GM18861 (cell line): ENCODE results near the gene PTPRN2.
"Not testable (repeated sequence)": the region's sequence is repeated elsewhere in the genome, so short reads cannot be mapped to it uniquely, and the experiment has no call there.

ENCODE experiments used
- ATAC-seq: cut with Tn5 transposase; IDR thresholded peaks from one replicate; pipeline ENCODE4 v1.9.1; 2021; ENCODE audit not compliant: unreplicated experiment

Gene PTPRN2

DNA sequence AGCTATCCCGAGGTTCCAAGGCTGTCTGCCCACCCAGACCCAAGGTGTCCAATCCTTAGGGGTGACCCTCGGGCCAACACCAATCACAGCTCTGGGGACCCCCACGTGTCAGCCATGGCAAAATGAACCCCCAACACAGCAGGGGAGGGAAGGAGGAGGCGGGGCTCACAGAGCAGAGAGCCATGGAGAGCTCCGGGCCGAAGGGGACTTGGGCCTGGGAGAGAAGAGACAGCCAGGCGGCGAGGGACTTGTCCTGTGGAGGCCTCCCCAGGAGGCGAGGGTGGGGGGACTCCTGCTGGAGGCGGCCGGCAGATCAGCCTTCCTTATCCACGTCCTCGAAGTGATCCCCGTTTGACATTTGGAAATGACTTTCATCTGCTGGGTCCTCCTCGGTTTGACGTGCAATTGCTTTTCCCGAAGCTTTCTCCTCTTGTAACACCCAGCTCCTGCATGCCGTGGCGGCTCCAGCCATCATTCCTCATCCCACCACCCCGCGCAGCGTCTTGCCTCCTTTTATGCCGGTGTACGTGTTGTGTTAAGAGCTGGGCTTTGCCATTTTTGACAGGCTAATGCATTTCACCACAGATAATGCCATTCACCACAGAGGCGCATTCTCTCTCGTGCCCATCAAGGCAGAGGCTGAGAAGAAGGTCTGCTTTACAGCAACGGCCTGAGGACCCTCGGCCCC, 913.5 kb downstream of the PTPRN2 start:
- ATAC-seq = no peak

DNA sequence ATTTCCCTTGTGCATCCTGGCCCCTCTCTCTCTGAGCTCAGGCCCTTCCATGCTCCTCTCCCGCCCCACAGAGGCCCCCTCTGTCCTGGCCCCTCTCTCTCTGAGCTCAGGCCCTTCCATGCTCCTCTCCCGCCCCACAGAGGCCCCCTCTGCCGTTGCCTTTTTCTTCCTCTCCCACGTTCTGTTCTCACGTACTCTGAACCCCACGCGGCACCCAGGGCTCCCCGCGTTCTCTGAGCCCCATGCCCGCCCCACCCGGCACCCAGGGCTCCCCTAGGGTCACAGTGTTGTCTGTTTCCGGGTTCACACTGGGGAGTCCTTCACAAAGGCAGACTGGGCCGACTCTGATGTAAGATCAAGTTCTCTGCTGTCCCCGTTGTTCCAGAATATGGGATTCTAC, 914.0 kb downstream of the PTPRN2 start:
- no peak for ATAC-seq

DNA sequence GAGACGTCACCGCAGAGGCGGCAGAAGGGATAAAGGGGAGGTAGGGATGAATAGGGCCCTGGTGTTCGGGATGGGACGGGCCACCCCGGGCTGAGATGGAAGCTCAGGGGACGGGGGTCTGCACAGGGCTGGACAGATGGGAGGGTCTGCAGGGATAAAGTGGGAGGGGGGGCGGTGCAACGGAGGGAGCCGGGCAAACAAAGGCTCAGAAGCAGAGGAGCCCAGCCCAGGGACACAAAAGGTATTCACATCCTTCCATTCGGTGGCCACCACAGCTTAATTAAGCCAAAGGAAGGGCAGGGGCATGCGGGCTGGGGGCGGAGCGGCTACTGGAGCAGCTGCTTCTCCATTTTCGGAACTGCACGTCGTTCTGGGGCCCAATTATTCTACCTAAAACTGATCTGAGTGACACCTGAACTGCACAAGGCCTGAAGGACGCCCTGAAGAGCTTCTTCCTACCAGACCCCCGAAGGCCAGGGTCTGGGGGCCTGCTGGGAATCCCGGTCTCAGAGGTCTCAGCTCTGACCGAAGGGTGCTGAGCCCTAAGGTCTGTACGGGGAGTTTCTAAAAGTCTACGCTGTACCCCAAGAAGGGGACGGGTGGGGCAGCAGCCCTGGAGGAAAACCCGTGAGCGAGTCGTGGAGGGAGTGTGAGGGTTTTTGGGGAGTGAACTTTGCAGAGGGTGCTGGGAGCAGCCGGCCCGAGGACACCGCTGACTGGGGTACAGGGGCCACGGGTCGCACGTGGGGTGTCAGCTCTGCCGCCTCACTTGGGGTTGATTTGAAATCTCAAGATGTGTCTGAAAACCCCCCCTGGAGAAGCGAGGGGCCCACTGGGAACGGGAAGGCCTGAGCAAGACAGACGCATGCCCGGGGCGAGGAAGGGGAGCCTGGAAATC, 916.0 kb downstream of the PTPRN2 start:
- no peak for ATAC-seq

DNA sequence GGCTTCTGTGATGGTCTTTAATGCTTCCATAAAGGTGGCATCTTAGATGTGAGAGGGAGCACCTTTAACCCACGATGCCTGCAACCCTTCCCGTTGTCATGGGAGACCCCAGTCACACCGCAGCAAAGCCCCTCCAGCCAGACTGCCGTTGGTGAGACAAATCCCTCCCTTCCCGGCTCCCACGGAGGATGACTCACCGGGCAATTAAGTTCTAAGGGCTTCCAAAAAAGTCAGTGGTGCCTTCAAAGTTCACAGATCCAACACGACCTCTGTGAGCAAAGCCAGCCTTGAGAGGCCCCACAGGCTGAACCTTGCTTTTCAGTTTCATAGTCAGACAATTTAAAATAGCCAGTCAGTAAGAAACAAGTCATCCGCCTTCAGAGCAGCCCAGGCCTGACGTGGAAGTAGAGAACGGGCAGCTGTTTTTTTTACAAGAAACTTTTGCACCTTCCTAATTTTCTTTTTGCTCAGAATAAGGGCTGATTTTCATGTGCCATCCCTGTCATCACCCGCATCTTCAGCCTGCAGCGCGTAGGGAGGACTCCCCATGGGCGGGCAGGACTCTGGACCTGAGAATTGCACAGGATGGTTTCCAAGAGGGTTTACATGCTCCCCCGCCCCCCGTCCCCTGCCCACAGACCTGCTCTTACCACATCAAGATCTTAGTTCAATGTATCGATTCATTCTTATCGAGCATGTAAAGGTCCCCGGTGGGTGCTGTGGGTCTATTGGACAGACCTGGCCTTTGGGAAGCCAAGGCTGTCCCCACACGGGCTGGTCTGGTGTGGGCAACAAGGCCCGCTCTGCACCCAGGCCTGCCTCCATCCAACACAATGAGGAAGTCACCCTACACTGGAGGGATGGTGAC, 916.9 kb downstream of the PTPRN2 start:
- no peak for ATAC-seq

DNA sequence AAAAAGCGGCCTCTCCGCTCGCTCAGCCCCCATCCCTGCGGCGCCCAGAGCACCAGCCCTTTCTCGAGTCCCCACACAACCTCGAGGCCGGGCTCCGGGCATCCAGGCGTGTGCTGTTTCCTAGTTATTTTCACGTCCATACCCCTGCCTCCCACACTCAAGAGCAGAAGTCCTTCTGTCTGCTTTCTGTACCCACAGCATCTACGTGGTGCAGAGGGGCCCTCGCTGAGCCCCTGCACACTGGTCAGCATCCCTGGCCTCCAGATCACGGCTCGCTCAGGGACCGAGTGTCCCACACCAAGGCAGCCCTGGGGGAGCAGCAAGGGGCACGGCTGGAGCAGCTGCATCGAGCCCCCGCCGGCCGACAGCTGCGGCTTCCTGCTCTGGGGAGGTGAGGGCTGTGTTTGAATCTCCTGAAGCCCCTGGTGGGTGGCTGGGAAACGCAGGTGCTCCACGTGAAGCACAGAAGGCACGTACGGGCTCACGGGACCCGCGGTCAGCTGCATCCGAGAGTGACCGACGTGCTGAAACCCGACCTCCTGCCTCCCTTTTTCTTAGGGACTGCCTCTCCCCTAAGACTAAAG, 917.8 kb downstream of the PTPRN2 start:
- no peak for ATAC-seq

DNA sequence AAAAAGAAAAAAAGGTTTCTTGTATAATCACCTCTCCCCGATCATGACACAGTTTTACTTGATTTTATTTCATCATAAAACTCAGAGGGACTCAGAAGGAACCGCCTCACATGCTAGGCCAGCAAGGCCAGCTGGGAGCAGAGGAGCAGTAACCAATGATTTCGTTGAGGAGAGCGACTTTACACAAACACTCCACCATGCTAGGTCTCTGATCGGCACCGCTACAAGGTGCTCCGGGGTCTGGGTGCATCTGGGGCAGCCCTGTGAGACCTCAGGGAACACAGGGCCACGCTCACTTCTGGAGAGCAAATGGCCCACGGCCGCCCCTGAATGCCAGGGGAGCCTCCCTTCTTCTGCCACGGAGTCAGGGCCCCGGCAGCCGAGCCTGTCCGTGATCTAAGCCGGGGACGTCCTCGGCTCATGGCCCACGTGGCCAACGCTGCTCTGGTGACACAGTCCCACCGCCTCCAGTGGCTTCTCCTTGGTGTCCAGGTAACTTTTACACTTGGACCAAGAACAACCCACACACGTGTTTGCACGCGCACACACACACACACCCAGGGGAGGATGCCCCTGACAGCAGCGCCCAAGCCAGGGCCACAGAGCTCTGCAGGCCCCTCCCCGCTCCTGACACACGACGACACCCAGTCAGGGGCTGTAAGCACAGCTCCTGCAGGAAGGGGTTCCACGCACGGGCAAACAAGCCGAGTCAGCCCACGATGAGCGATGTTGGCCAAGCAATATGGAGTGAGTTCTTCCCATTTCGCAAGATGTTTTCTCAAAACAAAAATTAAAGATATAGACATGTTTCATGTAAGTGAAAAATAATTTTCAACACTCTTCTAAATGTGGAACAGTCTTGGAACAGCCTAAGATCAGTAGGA, 918.5 kb downstream of the PTPRN2 start:
- no peak for ATAC-seq

DNA sequence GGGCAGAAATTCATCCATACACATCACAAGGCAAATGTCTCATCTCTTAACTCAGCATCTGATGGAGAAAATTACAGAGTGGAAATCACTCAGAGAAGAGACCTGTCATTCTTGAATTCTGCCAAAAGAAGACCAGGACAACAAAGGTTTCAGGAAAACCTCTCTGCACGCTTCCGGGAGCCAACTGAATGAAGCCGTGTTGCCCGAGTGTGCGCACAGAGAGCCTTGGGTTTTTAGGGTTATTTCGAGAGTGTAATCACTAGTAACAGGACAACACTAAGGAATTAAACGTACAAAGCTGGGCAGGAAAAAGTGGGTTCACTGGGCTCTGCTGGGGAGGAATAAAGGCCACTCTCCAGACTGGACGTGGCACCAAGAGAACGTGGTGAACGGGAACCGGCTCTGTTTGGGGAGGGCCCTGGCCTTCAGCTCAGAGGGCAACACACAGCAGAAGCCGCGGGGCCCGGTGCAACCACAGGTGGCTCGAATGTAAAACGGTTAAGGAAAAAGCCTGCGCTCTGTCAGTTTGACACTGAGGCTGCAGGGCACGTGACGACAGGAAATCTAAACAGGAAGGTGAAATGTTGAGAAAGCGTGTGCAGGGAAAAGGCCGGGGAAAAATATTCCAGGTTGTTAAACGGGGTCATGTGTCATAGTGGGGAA, 919.3 kb downstream of the PTPRN2 start:
- no peak for ATAC-seq

DNA sequence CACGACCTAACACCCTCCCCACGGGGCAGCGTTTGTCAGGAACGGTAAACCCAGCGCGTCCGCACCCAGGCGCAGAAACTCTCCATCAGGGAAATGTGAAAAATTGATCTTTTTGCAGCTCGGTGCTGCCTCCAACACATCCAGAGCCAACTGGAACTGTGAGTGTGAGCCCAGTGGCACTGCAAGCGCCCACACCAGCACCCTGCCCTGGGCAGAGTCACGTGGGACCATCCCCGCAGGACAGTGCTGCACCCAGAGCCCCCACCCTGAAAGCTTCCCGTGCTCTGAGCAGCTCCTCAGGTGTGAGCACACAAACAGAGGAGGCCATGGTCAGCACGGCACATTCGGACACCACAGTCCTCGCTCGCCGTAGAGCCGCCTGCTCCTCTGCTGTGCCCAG, 919.9 kb downstream of the PTPRN2 start:
- no peak for ATAC-seq

DNA sequence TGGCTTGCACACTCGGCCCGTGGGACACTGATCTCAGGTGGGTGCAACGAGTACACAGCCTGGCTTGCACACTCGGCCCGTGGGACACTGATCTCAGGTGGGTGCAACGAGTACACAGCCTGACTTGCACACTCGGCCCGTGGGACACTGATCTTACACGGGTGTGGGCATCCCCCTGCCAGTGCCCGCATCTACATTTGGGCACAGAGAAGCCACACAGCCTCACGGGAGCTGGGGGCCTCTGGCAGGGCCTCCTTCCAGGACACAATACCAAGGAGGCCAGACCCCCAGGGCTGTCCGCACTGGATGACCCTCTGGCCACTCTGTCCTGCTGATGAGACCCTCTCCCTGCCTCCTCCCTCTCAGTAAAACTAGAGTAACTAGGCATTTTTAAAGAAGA, 920.4 kb downstream of the PTPRN2 start:
- ATAC-seq = no peak

DNA sequence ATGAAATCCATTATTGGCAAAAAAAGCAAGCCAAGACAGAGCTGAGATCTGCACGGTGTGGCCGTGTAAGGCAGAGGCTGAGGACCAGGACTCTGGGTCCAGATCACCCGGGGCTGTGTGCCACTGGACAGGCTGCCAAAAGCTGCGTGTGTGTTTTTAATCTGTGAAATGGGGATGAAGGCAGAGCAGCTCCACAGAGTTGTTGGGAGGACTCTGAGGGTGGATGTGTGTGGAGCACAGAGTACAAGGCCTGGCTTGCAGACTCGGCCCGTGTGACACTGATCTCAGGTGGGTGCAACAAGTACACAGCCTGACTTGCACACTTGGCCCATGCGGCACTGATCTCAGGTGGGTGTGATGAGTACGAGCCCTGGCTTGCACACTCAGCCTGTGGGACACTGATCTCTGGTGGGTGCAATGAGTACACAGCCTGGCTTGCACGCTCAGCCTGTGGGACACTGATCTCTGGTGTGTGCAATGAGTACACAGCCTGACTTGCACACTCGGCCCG, 921.0 kb downstream of the PTPRN2 start:
- ATAC-seq = no peak

DNA sequence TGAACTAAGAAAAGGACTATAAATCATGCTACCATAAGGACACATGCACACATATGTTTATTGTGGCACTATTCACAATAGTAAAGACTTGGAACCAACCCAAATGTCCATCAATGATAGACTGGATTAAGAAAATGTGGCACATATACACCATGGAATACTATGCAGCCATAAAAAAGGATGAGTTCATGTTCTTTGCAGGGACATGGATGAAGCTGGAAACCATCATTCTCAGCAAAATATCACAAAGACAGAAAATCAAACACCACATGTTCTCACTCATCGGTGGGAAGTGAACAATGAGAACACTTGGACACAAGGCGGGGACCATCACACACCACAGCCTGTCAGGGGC, 922.0 kb downstream of the PTPRN2 start:
- ATAC-seq = not testable (repeated sequence)

DNA sequence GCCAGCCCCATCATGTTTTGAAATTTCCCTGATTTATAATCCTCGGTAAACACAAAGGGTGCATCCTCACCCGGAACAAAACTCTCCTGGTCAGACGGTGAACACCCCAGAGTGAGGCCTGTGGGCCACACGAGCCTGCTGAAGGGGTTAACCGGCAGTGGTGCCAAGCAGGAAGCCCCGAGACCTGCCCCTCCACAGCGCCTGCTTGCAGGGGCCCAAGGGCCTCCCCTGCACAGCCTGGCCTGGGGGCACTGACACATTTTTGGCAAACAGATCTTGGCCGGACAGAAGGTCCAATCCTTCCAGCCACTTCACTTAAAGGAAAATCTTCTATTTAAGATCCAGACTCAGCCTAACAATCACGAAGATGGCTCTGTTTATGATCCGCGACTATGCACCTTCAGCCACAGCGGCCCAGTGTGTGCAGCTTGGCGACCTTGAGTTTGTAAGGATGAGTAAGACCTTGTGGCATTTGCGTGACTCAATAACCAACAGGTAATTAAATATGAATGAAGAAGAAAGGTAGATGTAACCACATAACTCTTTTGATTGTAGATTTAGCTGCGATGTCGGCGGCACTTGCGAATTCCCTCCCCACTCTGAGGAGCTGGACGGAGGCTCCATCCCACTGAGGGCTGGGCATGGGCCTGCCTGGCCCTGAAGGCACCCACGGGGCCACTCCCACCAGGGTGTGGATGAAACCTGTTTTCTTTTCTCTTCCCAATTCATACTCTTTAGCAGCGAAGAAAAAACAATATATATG, 922.6 kb downstream of the PTPRN2 start:
- ATAC-seq = no peak

DNA sequence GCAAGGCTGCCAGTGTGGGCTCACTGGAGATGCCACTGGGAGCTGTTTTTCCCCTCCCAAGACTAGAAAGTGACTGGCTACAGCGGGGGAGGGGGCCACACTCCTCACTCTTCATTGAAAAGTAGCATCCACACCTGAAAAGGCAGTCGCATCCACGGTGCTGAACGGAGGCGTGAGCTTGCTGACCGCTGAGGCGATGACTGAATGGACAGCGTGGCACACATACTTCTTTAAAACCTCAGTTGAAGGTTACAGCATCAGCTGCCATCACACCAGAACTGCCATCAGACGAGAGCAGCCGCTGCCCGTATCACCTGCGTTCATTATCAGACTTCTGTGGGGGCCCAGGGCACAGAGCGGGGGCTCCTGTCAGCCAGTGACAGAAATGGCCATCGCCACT, 923.6 kb downstream of the PTPRN2 start:
- ATAC-seq = no peak

DNA sequence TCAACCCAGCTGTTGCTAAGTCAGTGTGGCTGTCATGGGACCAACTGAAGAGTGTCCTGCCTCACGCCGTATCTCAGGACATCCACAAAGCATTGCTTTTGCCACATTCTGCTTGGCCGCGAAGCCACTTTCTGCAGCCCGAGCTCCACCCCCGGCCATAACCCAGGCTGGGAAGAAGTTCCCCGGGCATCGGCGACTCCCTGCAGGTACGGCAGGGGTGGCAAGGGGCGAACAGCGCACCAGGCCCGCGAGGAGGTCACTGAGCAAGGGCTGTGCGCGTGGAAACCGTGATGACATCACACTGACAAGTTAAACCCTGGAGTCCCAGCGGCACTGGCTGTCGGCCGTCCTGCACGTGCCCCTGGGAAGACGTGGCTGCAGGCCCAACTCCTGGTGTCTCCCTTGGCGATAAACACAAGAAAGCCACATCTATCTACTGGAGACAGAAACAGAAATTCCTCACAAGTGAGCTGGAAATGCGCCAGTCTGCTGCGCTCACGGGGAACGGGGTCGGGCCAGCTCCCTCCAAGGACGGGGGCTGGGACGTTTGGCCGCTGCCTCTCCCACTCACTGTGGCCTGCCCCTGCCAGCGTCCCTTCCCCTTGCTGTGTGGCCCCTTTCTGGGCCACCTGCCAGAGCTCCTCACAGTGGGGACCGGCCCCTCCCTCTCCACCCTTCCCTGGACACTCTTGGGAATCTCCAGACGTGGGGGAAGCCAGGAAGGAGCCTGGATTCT, 924.5 kb downstream of the PTPRN2 start:
- no peak for ATAC-seq

DNA sequence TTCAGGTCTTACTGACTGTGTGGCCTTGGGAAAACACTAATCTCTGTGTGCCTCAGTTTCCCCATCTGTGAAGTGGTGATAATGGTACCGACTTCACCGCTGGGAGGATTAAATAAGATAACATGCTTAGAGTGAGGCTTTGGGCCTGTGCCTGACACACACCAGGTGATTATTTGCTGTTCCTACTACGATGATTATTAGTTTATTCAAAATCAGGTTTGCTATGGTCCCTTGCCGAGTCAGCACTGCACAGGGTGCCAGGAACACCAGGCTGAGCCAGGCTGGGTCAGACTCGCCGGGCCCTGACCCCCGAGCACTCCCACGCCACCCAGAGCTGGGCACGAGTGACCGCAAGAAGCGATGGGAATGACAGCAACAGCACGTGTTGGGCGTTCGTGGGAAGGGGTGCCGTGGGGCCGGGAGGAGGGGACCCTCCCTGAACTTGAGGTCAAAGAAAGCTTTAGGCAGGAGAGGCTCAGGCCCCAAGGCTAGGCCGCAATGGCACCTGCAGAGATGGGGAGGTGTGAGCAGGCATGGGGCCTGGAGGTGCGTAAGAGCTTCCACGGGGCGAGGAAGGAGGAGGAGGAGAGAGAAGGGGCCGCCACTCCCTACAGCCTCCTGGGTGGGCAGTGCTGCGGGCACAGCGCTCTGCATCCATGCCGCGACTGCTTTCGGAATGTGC, 925.4 kb downstream of the PTPRN2 start:
- no peak for ATAC-seq

DNA sequence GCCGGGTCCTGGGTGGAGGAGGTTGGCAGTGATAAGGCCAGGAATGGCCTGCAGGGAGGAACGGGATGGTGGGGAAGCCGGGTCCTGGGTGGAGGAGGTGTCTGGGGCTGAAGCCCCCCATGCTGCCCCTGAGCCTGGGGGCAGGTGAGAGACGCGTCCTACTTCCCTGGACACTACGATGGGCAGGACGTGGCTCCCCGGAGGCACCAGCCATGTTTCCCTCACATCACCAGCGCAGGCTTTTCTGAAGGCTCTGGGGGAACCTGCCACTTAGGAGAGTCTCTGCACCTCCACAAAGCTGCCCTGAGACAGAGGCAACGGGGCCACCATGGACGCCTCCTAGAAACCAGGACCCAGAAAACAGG, 926.0 kb downstream of the PTPRN2 start:
- no peak for ATAC-seq

DNA sequence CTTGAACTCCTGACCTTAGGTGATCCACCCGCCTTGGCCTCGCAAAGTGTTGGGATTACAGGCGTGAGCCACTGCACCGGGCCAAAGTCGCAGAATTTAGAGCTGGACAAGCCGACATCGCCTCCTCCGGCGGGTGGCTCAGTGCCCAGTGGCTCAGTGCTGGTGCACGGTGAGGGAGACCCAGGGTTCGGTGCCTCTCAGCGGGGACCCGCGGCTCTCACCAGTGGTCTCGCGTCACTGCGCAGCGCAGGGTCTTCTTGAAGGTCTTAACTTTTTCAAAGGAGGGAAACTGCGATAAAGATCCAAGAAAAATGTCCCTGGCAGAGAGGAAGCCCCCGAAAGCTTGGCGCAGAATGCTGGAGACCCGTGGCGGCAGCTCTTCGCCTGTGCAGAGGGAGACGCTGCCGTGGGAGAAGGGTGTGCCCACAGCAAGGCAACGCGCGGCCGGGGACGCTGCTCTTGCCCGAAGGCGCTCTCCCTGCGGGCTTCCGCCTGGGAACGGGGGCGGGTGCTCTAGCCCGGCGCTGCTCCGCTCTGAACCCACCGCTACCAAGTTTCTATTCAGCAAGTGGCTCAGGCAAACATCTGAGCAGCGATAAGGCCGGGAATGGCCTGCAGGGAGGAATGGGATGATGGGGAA, 926.5 kb downstream of the PTPRN2 start:
- no peak for ATAC-seq
